D721Med (cell line): ENCODE measurements around the gene GMPPA.

ENCODE experiments used
- DNase-seq: peaks from one replicate; pipeline ENCODE4 v3.0.0; 2011; ENCODE audit warnings: low spot score; ENCODE audit not compliant: insufficient read length
- FAIRE-seq: peaks from 2 replicates; lab custom pipeline; 2011; peaks lifted over from hg19 to GRCh38; lab: Jason Lieb, UNC
- TF ChIP-seq, protein P1 (sequence below): IDR thresholded peaks from 2 replicates; pipeline ENCODE4 v1.5.1; 2012; ENCODE audit warnings: mild to moderate bottlenecking, control low read depth; ENCODE audit not compliant: insufficient read depth; ENCODE audit errors: missing control alignments

Gene GMPPA

DNA sequence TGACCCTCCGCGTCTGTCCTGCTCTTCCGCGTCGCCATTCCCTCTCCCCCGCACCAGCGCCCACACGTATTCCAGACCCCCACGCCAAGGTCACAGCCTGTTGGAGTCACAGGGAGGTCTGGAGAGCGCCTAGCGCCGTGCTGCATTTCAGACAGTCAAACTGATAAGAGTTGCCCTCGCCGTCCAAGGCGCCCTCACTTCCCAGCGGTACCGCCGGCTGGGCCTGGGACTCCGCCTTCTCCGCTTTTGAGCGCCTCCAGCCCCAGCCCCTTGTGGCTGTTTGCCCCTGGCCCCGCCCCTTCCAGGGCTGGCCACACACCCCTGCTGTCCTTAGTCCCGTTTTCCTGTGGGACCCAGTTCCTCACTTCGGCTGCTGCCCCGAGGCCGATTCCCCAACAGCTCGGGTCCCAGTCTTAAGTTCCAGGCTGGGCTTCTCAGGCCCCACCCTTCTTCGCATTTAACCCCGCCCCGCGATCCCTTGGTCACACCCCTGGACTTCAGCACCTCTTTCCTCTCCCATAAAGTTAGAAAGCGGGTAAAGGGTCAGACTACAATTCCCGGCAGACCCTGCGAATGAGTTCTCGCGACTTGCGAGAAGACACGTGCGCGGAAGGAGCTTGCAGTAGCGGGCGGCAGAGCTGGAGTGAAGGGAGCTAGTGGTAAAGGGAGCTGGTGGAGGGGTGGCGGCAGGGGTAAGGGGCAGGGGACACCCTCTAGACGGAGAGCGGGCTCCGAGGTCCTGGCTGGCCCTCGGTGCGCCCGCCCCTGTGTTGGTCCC, at the start of gene GMPPA:
GMPPA (plus strand) TSS at position 612 of the 778 bp plus-strand sequence. CDS start 1,085 bp downstream, outside the sequence.
- DNase-seq (peak; percentile 99), FAIRE-seq (no peak)
- TF ChIP-seq, protein P1, sequence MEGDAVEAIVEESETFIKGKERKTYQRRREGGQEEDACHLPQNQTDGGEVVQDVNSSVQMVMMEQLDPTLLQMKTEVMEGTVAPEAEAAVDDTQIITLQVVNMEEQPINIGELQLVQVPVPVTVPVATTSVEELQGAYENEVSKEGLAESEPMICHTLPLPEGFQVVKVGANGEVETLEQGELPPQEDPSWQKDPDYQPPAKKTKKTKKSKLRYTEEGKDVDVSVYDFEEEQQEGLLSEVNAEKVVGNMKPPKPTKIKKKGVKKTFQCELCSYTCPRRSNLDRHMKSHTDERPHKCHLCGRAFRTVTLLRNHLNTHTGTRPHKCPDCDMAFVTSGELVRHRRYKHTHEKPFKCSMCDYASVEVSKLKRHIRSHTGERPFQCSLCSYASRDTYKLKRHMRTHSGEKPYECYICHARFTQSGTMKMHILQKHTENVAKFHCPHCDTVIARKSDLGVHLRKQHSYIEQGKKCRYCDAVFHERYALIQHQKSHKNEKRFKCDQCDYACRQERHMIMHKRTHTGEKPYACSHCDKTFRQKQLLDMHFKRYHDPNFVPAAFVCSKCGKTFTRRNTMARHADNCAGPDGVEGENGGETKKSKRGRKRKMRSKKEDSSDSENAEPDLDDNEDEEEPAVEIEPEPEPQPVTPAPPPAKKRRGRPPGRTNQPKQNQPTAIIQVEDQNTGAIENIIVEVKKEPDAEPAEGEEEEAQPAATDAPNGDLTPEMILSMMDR: no peak

DNA sequence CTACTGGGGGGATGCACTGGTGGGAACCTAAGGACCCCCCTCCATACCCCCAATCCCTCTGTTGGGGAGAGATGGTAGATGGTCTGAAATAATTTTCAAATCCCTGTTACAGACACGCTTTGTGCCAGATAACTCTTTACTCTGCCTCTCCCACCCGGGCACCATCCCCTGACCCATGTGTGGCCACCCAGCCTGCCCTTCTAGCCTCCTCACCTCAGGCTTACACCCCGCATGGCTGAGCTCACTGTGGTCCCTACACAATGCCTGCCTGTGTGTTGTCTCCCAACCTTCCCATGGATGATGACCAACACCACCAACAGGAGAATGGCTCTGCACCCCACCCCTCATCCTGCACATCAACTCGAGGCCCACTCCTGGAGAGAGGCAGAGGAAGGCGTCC, 49.1 kb upstream of the GMPPA start:
- no peak for DNase-seq
- TF ChIP-seq, protein P1: no peak
- no peak for FAIRE-seq

DNA sequence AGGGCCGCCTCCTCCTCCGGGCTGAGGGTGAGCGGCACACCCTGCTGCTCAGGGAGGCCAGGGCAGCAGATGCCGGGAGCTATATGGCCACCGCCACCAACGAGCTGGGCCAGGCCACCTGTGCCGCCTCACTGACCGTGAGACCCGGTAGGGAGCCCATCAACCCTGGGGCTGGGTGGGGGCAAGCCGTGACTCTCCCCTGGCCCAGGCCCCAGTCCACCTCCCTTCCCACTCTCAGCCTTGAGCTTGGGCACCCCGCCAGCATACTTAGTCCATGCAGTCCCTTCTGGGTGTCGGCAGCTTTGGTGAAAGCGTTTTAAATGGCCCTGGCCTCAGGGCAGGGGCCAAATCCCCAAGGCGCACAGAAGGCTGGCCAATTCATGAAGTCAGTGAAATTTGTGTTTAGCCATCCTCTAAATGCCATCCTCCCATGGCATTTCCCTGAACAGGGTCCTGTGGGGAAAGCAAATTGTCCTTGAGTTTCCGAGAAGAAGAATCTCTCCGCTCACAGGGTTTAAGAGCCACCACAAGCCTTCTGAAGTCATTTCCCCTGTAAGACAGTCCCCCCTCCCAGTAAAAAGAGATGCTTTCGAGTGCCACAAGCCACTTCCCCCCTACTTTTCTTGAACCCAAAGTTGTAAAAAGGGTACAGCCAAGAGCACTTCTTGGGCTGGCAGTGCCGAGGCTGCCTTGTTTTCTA, 46.9 kb upstream of the GMPPA start:
- TF ChIP-seq, protein P1: no peak
- FAIRE-seq (no peak), DNase-seq (no peak)

DNA sequence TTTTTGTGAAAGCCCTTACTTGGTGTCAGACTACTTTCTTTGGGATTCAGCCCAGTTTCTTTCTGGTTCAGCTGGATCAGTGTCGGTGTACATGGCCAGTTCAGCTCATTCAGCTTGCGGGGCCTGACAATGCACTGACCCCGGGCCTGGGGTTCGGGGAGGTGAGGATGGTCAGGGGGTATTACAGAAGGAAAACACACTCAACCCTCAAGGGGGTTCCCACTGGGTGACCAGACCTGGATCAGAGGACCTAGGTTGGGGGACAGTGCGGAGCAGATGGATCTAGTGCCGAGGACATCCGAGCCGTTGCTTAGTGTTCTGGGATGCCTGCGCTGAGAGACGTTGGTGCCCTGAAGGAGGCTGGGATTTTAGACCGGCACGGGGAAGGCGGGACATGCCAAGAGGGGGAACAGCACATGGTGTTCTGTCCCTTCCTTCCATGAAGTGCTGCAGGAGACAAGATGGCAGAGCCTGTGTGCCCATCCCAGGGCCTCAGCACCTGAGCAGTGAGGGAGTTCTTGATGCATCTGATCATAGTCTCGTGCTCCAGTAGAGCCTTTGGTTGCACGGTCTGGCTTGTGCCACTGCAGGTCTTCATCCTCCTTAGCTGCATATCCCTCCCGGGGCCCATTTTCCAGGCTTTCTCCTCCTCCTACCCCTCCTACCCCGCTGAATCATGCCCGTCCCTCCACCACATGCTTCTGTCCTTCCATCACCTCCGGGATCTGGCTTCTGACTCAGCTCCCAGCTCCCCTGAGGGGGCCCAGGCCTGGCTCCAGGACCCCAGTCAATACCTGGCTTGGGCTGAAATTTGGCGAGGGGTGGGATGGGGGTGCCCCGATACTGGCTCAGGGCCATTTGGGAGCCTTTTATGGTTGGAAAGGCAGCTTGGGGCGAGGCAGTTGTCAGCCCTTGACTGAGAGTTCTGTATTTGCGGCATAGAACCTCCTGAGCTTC, 46.1 kb upstream of the GMPPA start:
- DNase-seq: no peak

DNA sequence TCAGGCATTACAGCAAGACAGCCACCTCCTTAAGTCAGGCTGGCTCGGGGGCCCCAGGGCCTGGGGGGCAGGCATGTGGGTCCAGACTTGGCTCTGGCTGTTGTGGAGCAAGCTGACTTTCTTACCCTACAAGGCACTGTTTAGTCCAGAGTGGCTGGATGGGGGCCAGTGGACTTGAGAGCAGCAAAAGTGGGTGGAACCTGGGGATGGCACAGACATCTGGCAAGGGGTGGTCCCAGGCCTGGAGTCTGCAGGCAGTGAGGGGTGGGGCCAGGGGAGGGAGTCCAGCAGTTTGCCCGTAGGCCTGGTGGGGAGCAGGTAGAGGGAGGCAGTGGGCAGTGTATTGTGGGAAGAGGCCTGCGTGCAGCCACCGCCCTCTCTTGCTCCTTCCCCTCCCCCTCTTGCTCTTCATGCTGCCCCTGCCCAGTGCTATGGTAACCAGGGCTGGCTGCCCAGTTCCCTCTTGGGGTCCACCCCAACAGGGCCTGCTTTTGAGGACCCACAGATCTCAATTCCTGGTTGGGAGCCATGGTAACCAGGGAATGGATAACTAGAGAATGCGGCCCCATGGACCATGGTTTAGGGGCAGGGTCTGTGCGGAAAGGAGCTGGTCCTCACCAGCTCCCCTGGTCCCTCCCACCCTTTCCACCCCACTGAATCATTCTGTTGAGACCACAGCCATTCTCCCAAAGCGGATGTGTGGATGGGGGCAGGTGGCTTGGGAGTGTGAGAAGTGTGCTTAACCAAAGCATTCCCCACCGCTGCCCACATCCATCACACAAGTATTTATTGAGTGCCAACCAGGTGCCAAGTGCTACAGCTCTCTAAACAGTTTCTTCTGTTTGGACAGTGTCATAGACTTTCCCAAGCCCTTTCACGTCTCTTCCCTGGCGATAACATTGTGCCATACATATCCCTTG, 44.8 kb upstream of the GMPPA start:
- TF ChIP-seq, protein P1: no peak
- no peak for DNase-seq
- FAIRE-seq: no peak

More for the DNA sequence above, 46.1 kb upstream of the GMPPA start:
- no peak for FAIRE-seq
- TF ChIP-seq, protein P1: no peak

DNA sequence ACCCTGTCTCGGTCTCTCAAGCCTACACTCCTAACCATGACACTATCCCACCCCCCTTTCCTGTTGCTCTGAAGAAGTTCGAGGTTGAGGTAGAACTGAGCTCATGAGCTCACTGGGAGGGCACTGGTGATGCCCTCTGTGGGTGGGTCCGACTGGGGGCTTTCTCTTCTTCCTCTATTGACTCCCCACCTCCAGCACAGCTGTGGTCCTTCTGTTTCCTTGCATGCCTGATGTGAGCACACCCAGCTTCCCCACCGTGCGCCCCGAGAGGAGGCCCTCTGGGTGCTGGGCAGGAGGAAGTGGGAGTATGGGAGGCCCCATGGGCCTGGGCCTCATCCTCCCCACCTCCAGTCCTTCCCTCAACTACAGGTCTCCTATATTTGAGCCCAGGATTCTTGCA, 43.1 kb upstream of the GMPPA start:
- TF ChIP-seq, protein P1: no peak
- no peak for DNase-seq
- no peak for FAIRE-seq
